ENCODE results near the gene DDX49. TPM values are rescaled to one million over a fixed set of nuclear protein-coding genes. Genes with fewer than 3 reads are reported as not detected.

The DDX49 gene, protein sequence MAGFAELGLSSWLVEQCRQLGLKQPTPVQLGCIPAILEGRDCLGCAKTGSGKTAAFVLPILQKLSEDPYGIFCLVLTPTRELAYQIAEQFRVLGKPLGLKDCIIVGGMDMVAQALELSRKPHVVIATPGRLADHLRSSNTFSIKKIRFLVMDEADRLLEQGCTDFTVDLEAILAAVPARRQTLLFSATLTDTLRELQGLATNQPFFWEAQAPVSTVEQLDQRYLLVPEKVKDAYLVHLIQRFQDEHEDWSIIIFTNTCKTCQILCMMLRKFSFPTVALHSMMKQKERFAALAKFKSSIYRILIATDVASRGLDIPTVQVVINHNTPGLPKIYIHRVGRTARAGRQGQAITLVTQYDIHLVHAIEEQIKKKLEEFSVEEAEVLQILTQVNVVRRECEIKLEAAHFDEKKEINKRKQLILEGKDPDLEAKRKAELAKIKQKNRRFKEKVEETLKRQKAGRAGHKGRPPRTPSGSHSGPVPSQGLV
- total RNA-seq (2014; rRNA removed; shearing (Covaris generic)) (71.6 and 76.0 TPM in 2 replicates), polyA plus RNA-seq (2016; fragmentation: Nextera tagmentation; extraction: Ambion mirVana) (53.4 and 56.5 TPM in 2 replicates)

DNA sequence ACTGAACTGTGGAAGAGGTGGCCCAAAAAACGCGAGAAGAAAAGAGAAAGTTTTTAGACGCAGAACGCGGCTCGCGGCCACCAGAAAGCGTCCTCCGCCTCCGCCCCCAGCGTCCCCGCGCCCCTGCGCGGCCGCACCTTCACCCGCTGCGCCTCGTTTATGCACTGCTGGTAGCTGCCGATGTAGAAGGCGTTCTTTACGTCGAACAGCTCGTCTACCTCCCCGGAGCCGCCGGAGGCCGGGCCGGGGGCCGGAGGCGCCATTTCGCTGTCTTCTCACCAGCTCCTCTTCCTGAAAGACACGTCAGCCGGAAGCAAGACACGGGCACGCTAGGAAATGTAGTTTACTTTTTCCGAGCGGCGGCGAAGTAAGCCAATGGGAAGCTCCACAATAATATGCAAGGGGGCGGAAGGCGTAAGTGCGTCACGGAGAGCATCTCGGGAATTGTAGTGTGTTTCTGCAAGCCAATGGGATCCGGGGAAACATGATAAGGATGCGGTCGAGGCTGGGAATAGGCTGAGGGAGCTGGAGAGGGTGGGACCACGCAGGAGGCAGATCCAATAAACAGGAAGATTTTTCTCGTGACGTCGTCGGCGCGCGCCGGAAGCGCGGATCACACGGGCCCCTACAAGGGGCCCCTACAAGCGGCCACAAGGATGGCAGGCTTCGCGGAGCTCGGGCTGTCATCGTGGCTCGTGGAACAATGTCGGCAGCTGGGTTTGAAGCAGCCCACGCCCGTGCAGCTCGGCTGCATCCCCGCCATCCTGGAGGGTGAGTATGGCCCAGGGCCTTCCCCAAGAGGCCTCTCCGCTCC is at the start of gene DDX49, which contains the start of gene COPE:
DDX49 (plus strand) TSS at position 630 of the 814 bp plus-strand sequence; CDS start at position 657, 27 bp downstream.
COPE (minus strand) TSS at position 302 of the 814 bp plus-strand sequence; CDS start at position 263, 39 bp downstream.
- peaks cover 22% of the 10 kb centered on the region for H3K4me1 ChIP-seq (ENCODE audit: insufficient read depth)
- no peaks in the 10 kb centered on the region for H3K9me2 ChIP-seq (ENCODE audit: insufficient read depth)
- H3K9me3 ChIP-seq (ENCODE audit: low read depth), result no peaks in the 10 kb centered on the region
- no peaks in the 10 kb centered on the region; the same call in 1 of the 2 replicates for H3K36me3 ChIP-seq (ENCODE audit: low read depth)
- peak within 1 kb of the TSS; percentile 94 for H3K27ac ChIP-seq
- peak; percentile 100 for DNase-seq
- no peaks in the 10 kb centered on the region for H4K20me1 ChIP-seq (ENCODE audit: insufficient read depth)
- H3K4me3 ChIP-seq, result peak within 1 kb of the TSS; percentile 98
- H3F3A ChIP-seq (ENCODE audit: insufficient read depth), result peaks cover 10% of the 10 kb centered on the region
- peaks cover 70% of the 10 kb centered on the region for H3K79me2 ChIP-seq (ENCODE audit: insufficient read depth)
- H3K4me2 ChIP-seq (ENCODE audit: unreplicated experiment), result peak within 1 kb of the TSS; percentile 95
- H3K27me3 ChIP-seq (replicated peaks; ENCODE audit: insufficient read depth), result no peaks in the 10 kb centered on the region
- no peak for TF ChIP-seq EZH2phosphoT487 (IDR thresholded peaks at IDR 0.05; ENCODE audit: insufficient read depth, low read depth)
- TF ChIP-seq EZH2 (IDR thresholded peaks at IDR 0.05; ENCODE audit: insufficient read depth, poor library complexity, severe bottlenecking), result no peak
- H3K9ac ChIP-seq, result peak within 1 kb of the TSS; percentile 97
- H2AFZ ChIP-seq, result peak within 1 kb of the TSS; percentile 64
- 1% methylated on average over 65 to 69 of the region's 72 CpGs for WGBS, 2 experiments (ENCODE audit: low coverage in 1 of 2, low lambda C conversion rate in 2 of 2, missing lambda C conversion rate in 2 of 2)
- in situ Hi-C loops (cut with MboI), result no loop called here

DNA sequence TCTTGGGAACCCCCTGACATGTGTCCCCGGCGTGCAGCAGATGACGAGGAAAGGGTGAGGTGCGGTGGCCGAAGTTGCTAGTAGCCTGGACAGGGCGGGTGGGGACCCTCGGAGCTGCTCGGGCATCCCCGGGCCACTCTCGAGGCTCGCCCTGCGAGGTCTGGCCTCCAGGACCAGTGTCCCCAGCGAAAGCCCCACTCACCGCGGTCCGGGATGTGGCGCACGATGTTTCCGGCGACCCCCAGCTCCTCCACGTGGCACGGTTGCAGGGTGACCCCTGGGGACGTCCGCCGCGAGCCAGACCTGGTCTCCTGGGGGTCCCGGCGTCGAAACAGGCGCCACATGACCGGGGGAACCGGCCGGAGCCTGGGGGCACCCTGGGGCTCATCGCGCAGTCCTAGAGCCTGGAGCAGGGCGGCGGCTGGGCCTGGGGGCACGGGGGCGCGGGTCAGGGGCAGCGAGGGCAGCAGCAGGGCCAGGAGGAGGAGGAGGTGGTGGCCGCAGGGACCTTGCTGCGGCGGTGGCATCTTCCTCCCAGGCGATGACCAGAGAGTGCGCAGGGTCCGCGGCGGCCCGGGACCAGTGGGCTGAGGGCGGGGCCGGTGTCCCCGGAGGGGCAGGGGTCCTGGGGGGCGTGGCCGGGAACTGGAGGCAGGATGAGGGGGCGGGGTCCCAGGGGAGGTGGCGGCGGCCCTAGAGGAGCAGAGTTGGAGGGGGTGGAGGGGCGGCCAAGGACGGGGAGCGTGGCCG is 49.6 kb upstream of the DDX49 start:
- Histone ChIP-seq H3K27ac (no peak overlapping the region), H3F3A (ENCODE audit: insufficient read depth) (no peaks in the 10 kb centered on the region; the same call in 1 of the 2 replicates), H3K79me2 (ENCODE audit: insufficient read depth) (no peaks in the 10 kb centered on the region), H3K4me1 (ENCODE audit: insufficient read depth) (no peaks in the 10 kb centered on the region), H3K4me3 (no peak overlapping the region), H3K9me3 (ENCODE audit: low read depth) (no peaks in the 10 kb centered on the region), H2AFZ (no peak overlapping the region), H3K4me2 (ENCODE audit: unreplicated experiment) (no peak overlapping the region), H3K9ac (no peak overlapping the region), H4K20me1 (ENCODE audit: insufficient read depth) (no peaks in the 10 kb centered on the region), H3K9me2 (ENCODE audit: insufficient read depth) (no peaks in the 10 kb centered on the region), H3K27me3 (replicated peaks; ENCODE audit: insufficient read depth) (no peaks in the 10 kb centered on the region), H3K36me3 (ENCODE audit: low read depth) (peaks cover 19% of the 10 kb centered on the region; the same call in 1 of the 2 replicates)
- in situ Hi-C loops (cut with MboI), result no loop called here
- no peak for DNase-seq
- WGBS, 2 experiments (ENCODE audit: low coverage in 1 of 2, low lambda C conversion rate in 2 of 2, missing lambda C conversion rate in 2 of 2), result 20 to 24% methylated on average over 16 to 61 of the region's 62 CpGs
- no peak for TF ChIP-seq EZH2phosphoT487 (IDR thresholded peaks at IDR 0.05; ENCODE audit: insufficient read depth, low read depth)
- TF ChIP-seq EZH2 (IDR thresholded peaks at IDR 0.05; ENCODE audit: insufficient read depth, poor library complexity, severe bottlenecking), result no peak

DNA sequence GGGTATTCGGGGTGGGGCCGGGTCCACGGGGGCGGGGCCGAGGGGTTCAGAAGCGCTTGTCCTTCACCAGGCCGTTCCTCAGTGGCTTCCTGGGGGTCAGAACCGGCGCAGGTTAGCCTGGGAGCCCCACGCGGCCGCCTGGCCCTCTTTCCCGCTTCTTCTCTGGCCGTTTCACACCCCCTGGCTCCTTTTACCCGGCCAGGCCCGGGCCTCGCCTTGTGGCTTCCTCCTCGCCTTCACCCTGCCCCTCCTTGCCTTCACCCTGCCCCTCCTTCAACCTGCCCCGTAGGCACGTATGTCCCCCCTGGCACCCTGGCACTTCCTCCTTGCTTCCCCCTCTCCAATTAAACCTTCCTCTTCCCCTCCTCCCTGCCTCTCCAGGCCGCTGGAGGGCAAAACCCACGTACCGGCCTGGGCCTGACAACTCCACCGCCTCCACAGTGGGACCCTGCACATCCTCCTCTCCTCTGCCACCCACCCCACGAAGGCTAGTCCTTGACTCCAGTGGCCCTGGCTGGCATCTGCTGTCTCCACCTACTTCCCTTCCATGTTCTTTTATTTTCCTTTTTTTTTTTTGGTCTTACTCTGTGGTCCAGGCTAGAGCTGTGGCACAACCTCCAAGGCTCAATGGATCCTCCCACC is 48.9 kb upstream of the DDX49 start:
- H3K27me3 ChIP-seq (replicated peaks; ENCODE audit: insufficient read depth), result no peaks in the 10 kb centered on the region
- no peaks in the 10 kb centered on the region; the same call in 1 of the 2 replicates for H3F3A ChIP-seq (ENCODE audit: insufficient read depth)
- H2AFZ ChIP-seq, result no peak overlapping the region
- H3K4me2 ChIP-seq (ENCODE audit: unreplicated experiment), result no peak overlapping the region
- H4K20me1 ChIP-seq (ENCODE audit: insufficient read depth), result no peaks in the 10 kb centered on the region
- H3K36me3 ChIP-seq (ENCODE audit: low read depth), result peaks cover 12% of the 10 kb centered on the region; the same call in 1 of the 2 replicates
- no peak overlapping the region for H3K9ac ChIP-seq
- no peaks in the 10 kb centered on the region for H3K79me2 ChIP-seq (ENCODE audit: insufficient read depth)
- no peaks in the 10 kb centered on the region for H3K9me3 ChIP-seq (ENCODE audit: low read depth)
- in situ Hi-C loops (cut with MboI), result no loop called here
- TF ChIP-seq EZH2phosphoT487 (IDR thresholded peaks at IDR 0.05; ENCODE audit: insufficient read depth, low read depth), result no peak
- TF ChIP-seq EZH2 (IDR thresholded peaks at IDR 0.05; ENCODE audit: insufficient read depth, poor library complexity, severe bottlenecking), result no peak
- no peaks in the 10 kb centered on the region for H3K9me2 ChIP-seq (ENCODE audit: insufficient read depth)
- H3K27ac ChIP-seq, result no peak overlapping the region
- no peaks in the 10 kb centered on the region for H3K4me1 ChIP-seq (ENCODE audit: insufficient read depth)
- 59 to 82% methylated on average over 5 to 25 of the region's 25 CpGs for WGBS, 2 experiments (ENCODE audit: low coverage in 1 of 2, low lambda C conversion rate in 2 of 2, missing lambda C conversion rate in 2 of 2)
- no peak for DNase-seq
- no peak overlapping the region for H3K4me3 ChIP-seq

Data from GM23248 (cell line).